IPS DF 4.7 (cell line): Measurements from ENCODE around the gene CNTFR.

Experiments
- DNase-seq: peaks from one replicate; pipeline ENCODE4 v3.0.0-alpha.2; 2013; ENCODE audit warnings: low spot score; ENCODE audit errors: extremely low read depth

CNTFR gene

DNA sequence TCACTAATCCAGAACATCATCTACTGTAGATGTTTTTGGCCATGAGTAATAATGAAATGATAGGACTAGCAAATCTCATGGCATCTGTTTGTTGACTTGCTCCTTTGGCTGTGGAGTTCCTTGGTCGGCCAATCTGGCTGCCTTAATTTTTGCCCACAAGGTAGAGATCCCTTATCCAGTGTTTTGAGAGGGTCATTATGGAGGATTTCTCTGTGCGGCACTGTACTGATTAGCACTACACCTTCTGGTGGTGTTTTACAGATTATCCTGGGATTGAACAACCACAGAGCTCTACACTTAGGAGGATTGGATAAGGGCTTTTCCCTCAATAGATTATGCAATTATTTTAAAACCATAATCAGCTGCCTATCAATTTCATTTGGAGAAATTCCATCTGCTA, 63.5 kb downstream of the CNTFR start:
- no peak for DNase-seq

DNA sequence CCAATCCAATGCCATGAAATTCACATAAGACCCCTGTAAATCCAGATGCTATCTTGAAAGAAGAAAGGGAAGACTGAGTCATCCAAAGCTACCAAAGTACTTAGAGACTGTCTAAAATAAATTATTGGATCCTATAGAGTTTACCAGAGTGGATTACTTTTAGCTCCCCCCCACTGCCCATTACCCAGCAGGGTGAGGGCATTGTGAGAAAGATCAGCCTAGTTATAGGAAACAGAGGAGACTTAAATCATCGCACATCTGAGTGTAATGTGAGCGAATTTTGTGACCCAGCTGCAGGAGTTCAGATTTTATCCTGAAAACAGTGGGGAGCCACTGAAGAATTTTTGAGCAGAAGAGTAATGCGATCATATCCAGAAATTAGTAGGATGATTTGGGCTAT, 65.2 kb downstream of the CNTFR start:
- DNase-seq = no peak

DNA sequence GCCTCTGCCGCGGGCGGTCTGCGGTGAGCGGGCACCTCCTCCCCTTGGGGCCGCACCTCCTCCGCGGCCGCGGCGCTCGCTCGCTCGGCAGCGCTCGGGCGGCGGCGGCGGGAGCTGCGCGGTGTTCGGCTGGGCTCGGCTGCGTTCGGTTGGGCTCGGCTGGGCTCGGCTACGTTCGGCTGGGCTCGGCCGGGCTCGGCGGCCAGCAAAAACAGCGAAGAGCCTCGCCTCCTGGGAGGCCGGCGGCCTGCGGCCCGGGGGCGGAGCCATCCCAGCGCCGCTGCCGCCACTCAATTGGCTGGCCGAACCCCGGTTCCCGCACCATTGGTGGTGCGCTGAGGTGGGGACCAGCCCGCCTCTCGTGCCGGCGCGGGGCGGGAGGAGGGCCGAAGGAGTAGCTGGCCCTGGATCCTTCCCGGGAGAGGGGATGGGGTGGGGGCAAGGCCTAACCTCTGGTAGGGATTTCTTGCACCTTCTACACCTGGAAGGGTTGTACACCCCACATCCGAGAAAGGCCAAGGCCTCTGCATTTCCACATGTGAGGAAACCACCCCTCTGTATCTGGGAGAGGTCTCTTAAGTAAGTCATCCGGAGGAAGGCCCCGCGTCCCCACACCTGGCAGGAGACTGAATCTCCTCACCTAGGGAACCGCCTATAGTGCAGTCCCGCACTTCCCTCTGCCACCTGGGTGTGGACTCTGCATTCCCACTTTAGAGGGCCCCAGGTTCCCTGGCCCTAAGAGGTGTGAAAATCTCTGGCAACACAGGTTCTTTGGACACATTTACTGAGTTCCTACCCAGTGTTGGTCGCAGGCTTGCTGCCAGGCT, 66.3 kb downstream of the CNTFR start, which contains the start of gene ENHO:
TSS of gene ENHO (minus strand) at position 20 of the 827 bp plus-strand sequence. CDS start 1,295 bp downstream, outside the sequence.
- DNase-seq = no peak

DNA sequence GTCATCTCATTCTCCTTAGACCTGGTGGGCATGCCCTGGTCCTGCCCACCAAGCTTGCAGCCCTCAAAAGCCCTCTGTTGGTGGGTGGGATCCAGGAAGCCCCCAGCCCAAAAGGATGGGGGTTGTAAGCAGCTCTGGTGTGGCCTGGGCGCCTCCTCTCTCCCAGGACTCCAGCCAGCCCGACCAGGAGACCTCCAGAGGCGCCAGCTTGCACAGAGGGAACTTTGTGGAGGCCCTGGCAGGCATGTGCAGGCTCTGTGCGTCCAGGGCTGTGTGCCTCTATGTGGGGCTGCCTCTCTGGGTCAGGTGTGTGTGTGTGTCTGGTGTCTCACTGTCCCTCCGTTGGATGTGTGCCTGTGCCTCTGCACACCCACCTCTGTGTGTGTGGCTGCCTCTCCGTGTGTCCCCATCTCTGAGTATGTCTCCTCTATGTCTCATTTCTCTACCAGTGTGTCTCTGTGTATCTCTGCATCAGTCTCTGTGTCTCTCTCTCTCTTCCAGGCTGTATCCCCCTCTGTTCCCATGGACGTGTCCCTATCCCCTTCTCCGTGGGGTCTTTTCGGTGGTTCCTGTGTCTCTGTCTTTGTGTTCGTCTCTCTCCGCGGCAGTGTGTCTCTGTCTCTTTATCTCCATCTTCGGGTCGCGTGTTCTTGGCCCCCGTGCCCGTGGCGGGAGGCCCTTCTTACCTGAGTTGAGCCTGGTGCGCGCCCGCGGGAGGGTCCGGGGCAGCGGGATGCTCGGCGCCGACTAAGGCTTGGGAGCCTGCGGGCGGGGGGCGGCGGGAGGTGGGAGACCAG, 67.2 kb downstream of the CNTFR start:
- DNase-seq = no peak

DNA sequence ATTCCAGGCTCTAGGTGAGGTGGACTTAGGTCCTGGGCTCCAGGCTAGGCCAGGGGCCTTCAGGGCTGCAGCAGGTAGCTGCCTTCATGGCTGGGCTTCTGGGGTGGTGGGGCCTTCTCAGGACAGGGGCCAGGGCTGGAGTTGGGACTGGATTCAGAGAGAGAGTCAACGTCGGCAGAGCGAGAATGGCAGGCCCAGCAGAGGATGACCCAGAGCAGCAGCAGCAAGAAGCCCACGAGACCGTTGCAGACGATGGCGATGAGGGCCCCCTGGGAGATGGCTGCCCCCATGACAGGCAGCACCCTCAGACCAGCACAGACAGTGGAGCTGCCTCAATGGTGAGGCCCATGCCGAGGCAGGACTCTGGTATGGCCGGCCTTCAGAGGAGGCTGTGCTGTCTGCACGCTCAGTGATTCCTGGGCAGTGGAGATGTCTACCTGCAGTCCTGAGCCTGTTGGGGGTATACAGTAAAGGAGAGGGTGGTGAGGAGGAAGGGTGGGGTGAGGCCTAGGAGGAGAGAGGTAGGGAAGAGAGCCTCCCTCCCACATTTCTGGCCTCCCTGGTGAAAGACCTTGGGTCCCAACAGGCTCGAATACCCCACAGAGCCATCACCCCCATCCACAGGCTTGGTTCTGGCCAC, 68.0 kb downstream of the CNTFR start:
- DNase-seq = no peak

DNA sequence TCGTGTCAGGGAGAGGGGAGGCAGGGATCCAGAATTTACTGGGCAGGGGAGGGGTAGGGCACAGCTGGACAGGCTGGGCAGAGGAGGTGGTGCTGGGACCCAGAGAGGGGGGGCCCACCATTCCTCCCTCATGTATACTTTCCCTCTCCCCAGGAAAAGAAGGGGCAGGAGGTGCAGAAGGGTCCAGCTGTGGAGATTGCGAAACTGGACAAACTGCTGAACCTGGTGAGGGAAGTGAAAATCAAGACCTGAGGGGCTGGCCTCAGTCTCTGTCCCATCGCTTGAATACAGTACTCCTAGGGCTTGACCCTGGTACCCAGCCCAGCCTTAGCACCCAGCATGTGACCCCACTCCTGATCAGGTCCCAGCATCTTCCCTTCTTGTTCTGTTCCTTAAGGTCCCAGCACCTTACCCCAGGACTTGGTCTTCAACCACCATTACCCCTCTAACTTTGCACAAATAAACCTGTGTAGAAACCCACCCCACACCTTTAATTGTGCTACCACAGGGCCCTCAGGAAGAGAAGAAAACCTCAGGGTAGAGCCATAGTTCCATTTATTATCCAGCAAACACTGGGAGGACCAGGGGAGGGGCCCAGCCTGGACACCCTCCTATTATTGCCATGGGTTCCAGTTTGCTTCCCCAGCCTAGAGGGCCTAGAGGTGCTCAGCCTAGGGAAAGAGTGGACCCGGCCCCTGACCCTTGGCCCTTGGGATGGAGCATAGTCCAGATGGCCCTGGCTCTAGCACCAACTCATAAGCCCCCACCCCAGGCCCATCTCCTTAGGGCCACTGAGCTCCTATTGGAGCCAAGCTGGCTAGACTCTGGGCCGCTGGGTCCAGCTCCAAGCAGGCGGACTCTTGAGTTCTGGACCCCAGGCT, 68.8 kb downstream of the CNTFR start:
- DNase-seq = no peak

DNA sequence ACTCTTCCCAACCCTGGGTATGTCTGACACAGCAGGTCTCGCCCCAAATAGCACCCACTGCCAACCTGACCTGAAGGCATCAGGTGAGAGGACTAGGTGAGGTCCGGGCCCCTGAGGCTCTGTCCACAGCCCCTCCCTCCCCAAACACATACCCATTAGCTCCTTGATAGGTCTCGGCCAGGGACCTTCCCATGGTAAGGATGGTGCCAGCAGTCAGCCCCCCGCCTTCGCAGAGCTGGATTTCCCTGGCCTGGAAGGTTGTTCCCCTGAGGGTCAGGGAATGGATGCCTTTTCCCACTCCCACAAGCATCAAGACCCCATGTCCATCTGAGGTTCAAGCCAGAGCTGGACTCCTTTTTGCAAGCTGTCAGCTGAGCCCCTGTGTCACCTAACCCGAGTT, 69.4 kb downstream of the CNTFR start:
- no peak for DNase-seq

DNA sequence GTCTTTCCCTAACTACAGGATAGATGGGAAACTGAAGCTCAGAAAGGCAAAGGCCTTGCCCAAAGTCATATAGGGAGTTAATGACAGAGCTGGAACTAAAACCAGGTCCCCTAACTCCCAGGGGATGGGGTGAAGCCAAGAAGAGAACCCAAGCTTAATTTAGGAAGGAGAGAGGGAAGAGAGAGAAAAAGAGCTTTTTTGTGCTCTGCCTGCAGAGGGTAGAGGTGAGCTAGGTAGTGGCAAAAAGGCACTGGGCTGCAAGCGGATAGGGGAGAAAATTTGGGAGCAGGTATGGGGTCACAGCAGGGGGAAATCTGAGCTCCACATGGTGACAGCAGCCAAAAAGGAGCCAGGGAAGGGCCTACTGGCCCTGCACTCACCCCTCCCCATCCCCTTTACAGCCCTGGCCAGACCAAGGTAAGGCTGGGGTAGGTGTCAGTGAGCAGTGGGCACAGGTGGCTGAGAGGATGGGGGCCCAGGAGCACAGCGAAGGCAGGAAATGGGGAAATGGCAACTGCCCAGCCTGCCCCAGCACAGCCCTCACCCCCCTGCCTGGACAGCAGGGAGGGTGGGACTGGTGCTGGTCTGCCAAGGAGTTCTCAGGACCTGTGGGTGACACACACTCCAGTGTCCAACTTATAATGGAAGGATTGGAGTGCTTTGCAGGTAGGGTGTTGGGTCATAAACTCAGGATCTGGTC, 70.1 kb downstream of the CNTFR start:
- DNase-seq = no peak

DNA sequence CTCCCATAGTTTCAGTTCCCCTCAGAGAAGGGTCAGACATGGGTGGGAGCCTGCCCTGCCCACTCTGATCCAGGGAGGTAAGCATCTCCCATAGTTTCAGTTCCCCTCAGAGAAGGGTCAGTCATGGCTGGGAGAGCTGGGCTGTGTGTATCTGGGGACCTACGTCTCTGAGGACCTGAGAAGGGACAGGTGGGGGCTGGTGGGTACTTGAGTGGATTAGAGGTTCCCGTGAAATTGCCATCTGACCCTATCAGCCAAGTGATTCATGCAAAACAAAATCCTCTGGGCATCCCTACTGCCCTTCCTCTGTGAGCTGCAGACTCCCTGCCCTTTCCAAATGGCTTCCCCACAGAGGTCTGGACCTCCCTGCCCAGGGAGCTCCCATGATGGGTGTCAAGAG, 70.6 kb downstream of the CNTFR start:
- DNase-seq = no peak

DNA sequence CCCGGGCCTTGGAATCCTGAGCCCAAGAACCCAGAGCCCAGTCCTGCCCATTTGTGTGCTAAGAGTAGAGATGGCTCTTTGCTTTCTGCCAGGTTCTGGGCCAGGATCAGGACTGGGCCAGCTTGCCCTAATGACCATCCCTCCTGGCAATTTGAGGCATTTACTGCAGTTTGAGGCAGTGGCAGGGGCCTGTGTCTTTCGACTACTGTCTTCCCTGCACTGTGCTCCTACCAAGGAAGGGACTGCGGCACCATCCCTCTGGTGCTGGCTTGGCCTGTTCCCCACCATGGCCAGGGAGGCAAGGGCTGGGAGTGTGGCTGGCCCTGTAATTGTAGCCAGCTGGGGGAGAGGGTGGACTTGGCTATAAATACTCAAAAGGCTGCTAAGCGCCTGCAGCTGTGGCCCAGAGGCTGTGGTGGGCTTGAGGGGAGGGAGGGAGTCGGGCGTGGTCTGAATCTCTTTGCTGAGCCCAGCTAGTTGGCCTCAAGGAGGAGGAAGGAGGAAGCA, 71.4 kb downstream of the CNTFR start:
- DNase-seq = no peak

DNA sequence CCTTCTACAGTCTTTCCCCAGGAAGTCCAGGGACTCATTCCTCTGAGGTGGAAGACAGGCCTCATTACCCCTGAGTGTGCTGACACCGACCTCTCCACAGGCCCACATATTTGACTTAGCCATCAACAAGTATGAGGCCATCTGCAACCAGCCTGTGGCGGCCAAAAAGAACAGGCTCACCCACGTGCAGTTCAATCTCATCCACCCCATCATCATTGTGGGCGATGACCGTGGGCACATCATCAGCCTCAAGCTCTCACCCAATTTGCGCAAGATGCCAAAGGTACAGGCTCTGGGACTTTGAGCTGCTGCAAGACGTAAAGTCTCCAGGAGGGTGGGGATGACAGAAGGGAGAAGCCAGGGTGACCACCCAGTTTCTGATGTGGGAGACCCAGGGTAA, 72.3 kb downstream of the CNTFR start:
- DNase-seq = no peak

DNA sequence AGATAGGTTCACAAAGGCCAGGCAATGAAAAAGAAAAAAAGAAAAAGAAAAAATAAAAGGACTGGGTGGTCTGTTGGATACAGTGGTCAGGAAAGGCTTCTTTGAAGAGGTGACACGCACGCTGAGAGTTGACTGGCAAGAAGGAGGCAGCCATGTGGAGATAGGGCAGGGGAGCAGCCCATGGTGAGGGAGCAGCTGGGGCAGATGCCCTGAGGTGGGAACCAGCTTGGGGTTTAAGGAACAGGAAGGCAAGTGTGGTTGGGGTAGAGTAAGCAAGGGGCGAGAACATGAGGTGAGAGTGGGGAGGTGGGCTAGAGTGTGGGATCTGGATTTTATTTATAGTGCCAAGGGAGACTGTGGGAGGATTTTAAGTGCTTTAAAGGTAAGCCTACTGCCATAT, 73.6 kb downstream of the CNTFR start:
- no peak for DNase-seq

DNA sequence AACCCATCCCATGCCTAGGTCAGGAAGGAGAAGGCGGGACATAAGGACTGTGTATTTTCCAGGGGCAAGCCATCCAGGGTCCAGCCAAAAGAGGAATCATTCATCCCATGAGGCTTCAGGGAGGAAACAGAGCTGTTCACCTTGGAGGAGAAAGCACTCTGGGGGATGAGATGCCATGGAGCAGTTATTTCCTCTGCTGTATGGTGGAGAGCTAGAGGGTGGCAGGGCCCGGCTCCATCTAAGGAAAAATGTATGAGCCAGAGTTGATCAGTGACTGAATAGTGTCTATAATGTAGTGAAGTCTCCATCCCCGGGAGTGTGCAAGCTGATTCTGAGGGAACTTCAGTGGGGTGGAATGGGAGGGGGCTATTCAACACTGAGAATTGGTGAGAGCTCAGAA, 74.7 kb downstream of the CNTFR start:
- DNase-seq = no peak

DNA sequence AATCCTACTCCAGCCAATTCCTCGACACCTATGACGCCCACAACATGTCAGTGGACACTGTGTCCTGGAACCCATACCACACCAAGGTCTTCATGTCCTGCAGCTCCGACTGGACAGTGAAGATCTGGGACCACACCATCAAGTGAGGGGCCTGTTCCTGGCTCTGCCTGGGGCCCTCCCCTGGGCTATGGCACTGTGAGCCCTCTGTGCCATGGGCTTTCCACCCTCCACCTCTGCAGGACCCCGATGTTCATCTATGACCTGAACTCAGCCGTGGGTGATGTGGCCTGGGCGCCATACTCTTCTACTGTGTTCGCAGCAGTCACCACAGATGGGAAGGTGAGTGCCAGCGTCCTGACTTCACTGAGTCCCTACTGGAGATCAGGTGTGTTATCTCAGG, 75.1 kb downstream of the CNTFR start:
- DNase-seq = no peak

DNA sequence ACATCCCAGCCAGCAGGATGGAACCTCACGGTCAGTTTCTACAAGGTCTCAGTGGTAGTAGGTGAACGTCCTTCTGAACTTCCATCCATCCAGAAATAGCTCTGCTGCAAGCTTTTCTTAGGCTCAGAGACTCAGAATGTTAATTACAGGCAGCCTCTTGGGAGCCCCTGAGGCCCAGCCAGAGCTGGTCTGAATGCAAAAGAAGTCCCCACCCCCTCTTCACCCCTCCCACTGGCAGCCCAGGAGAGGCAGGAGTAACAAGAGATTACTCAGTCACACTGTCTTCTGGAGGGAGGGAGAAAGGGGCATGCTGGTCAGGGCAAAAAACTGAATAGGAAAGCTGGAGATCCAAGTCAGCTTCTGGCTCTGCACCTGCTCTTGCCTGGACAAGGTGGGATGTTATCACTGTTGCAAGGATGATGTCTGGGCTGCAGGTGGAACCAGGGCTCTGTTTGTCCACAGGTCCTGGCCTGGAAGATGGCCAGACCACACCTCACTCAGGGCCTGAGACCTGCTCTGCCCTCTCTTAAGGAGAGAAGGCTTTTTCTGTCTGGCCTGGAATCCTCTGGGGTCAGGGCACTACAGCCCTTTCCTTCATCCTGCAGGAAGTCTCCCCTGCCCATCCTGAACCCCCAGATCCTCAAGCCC, 75.8 kb downstream of the CNTFR start:
- no peak for DNase-seq

DNA sequence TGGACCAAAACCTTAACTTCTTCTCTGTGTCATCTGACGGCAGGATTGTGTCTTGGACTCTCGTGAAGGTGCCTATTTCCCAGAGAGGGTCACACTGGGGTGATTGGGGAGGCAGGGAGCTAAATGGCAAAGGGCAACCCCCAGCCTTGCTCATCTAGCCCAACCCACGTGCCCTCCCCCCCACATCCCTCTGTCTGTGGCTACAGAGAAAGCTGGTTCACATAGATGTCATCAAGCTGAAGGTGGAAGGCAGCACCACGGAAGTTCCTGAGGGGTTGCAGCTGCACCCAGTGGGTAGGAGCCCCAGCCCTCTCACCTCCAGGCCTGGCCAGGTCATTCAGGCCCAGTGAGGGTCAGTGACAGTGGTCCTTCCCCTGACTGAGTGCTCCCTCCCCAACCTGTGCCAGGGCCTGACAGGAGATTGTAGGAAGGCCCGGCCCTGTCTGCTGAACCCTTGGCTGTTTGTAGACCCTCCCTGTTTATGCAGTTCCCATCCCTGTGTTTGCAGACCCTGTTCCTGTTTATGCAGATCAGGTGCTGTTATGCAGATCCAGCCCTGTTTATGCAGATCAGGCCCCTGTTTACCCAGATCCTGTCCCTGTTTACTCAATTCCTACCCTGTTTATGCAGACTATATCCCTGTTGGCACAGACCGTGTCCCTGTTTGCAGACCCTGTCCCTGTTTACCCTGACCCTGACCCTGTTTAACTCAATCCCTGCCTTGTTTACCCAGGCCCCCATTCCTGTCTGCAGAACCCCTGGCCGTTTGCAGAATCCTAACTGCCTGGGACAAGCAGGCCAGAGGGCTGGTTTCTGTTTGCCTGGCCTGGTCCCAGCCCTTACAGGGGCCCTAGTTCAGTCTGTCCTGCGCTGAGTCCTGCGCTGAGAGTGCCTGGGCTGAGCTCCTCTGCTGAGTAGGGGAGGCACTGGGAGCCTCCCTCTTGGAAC, 77.1 kb downstream of the CNTFR start:
- DNase-seq = no peak

DNA sequence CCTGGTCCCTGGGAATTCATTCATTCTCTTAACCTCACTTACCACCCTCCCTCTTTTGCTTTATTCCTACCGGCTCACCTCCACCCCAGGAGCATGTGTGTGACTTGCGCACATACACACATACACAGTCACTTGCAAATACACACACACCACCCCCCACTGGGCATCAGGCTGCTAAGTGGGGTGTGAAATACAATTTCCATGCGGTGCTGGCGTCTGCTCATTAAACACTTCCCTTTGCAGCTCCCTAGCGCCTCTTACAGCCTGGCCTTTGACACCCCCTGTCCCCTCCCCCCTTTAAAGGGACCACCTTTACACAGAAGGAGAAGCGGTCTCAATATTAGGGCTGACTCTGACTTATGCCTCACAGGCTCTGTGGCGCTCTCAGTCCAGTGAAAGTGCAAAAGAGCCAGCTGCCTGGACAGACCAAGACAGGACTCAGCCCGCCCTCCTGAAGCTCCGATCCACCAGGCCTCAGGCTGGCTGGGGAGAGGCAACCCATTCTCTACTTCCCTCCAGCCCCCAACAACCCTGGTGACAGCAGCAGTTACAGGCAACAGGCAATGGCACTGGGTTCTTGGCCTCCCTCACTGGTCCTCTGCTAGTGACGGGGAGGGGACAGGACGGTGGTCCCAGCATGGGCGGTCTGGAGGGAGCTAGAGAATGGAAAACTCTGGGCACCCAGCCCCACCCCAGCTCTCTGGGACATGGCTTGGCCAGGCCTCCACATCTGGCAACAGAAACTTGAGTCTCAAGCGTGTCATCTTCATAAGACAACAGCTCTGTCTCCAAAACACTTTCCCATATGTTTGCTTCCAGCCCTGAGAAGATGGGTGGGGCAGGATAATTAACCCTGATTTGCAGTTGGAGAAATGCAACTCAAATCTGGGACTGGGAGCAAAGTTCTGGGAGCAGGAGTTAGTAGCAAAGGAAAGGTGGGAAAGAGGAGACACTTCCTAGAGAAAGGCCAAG, 78.7 kb downstream of the CNTFR start:
- no peak for DNase-seq

DNA sequence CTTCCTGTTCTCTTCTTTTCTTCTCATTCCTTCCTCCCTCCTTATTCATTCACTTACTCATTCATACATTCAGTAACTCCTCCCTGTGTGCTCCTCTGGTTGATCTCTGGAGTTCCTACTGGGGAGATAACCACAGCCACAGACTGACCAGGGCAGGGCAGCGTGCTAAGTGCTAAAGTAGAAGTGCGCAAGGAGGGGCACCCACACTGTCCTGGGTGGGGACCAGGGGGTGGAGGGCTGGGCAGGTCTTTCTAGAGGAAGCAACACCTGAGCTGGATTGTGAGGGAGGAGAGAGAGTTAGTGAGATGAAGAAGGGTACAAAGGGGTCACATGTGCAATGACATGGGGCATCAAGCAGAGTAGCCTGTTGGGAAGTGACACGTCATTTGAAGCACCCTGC, 80.6 kb downstream of the CNTFR start:
- no peak for DNase-seq
